Endodermal cell (in vitro differentiated cells): ENCODE results near the gene CALML3. TPM values are rescaled to one million over a fixed set of nuclear protein-coding genes. Genes with fewer than 3 reads are reported as not detected.

Experiments used
- DNase-seq: peaks from one replicate; pipeline ENCODE4 v3.0.0-alpha.2; 2017
- H3K27ac ChIP-seq: 2 replicates; pipeline ENCODE4 v1.5.1; 2013; ENCODE audit warnings: mild to moderate bottlenecking, low read depth, low read length, moderate library complexity
- H3K27me3 ChIP-seq: 2 replicates; pipeline ENCODE4 v1.6.1; 2013; ENCODE audit warnings: mild to moderate bottlenecking, low read length, moderate library complexity; ENCODE audit not compliant: insufficient read depth, control insufficient read depth, poor library complexity, severe bottlenecking
- H3K36me3 ChIP-seq: 2 replicates; pipeline ENCODE4 v1.7.0; 2013; ENCODE audit warnings: mild to moderate bottlenecking, low read length, moderate library complexity; ENCODE audit not compliant: control insufficient read depth, insufficient read depth
- H3K4me1 ChIP-seq: one replicate; pipeline ENCODE4 v1.7.0; 2013; ENCODE audit warnings: low read length; ENCODE audit not compliant: control insufficient read depth, insufficient read depth
- H3K4me3 ChIP-seq: 2 replicates; pipeline ENCODE4 v1.5.1; 2013; ENCODE audit warnings: mild to moderate bottlenecking, low read length, moderate library complexity
- H3K9ac ChIP-seq: 2 replicates; pipeline ENCODE4 v1.6.1; 2013; ENCODE audit warnings: mild to moderate bottlenecking, low read length, moderate library complexity; ENCODE audit not compliant: poor library complexity, severe bottlenecking; ENCODE audit errors: extremely low read depth
- H3K9me3 ChIP-seq: 2 replicates; pipeline ENCODE4 v1.6.1; 2013; ENCODE audit warnings: mild to moderate bottlenecking, low read length, moderate library complexity; ENCODE audit not compliant: control insufficient read depth
- H3K27ac Mint-ChIP-seq: 2 replicates; pipeline ENCODE4 v1.8.0; 2020; ENCODE audit warnings: mixed read lengths
- H3K27me3 Mint-ChIP-seq: 2 replicates; pipeline ENCODE4 v1.8.0; 2021; ENCODE audit warnings: mild to moderate bottlenecking, mixed read lengths; ENCODE audit not compliant: insufficient read depth
- H3K36me3 Mint-ChIP-seq: 2 replicates; pipeline ENCODE4 v1.8.0; 2020; ENCODE audit warnings: low read depth, mixed read lengths
- H3K4me1 Mint-ChIP-seq: 2 replicates; pipeline ENCODE4 v1.8.0; 2020; ENCODE audit warnings: mixed read lengths
- H3K4me3 Mint-ChIP-seq: 2 replicates; pipeline ENCODE4 v1.8.0; 2020; ENCODE audit warnings: mild to moderate bottlenecking, moderate library complexity, mixed read lengths
- H3K9me3 Mint-ChIP-seq: 2 replicates; pipeline ENCODE4 v1.8.0; 2020; ENCODE audit warnings: mild to moderate bottlenecking, mixed read lengths
- CTCF ChIP-seq: fragments of 200-600 bp; sonication (generic); conservative IDR thresholded peaks from 2 replicates; pipeline ENCODE4 v1.5.0; 2021; ENCODE audit warnings: antibody characterized with exemption, mild to moderate bottlenecking
- WGBS, 2 experiments: methylation state at CpG; one replicate each; pipeline versions ENCODE4 v1.1.5 to v1.1.7; 2013; ENCODE audit warnings: missing lambda C conversion rate in 2 of 2, mixed read lengths in 1 of 2; ENCODE audit not compliant: insufficient coverage in 1 of 2, insufficient read length in 1 of 2; 5-methylcytosine and 5-hydroxymethylcytosine counted together
- total RNA-seq, 2 donors: library from RNA; stranded (reverse); fragmentation: NEBNext Ultra II Directional in 1 of 2; extraction: Animal tissue kit (Norgen Biotek cat#: 25700) in 1 of 2; gene quantifications; 2 replicates in 1 of 2; 3 replicates in 1 of 2; pipeline ENCODE4 v1.2.1, GENCODE V29; 2021

The CALML3 gene
- total RNA-seq, 2 donors from 2014 or later = not detected

- Mint-ChIP-seq H3K4me1 (peaks cover 13% of the 10 kb centered on the region), H3K4me3 (no peak overlapping the region), H3K9me3 (no peaks in the 10 kb centered on the region)
These were observed 9.5 kb downstream of the CALML3 start for GRCh38 chr10:5534051-5534821.

GRCh38 chr10:5534880-5535856 is 10.4 kb downstream of the CALML3 start:
- H3K9ac ChIP-seq = no peak overlapping the region
- WGBS, 2 experiments = 88 to 90% methylated on average over 5 to 8 of the region's 8 CpGs
- no peak overlapping the region for H3K27ac ChIP-seq
- peak; percentile 12 for DNase-seq
- no peak overlapping the region for H3K4me3 ChIP-seq
- H3K36me3 ChIP-seq = no peaks in the 10 kb centered on the region
- no peaks in the 10 kb centered on the region for H3K9me3 ChIP-seq
- Mint-ChIP-seq H3K27ac (no peak overlapping the region), H3K36me3 (no peaks in the 10 kb centered on the region), H3K9me3 (no peaks in the 10 kb centered on the region), H3K27me3 (peaks cover 1% of the 10 kb centered on the region), H3K4me1 (peaks cover 13% of the 10 kb centered on the region), H3K4me3 (no peak overlapping the region)
- H3K27me3 ChIP-seq = no peaks in the 10 kb centered on the region
- peaks cover 10% of the 10 kb centered on the region for H3K4me1 ChIP-seq
- no peak for TF ChIP-seq CTCF

More at GRCh38 chr10:5534051-5534821, 9.5 kb downstream of the CALML3 start:
- DNase-seq = peak; percentile 27
- Histone ChIP-seq H3K9me3 (no peaks in the 10 kb centered on the region), H3K9ac (no peak overlapping the region), H3K4me3 (no peak overlapping the region), H3K4me1 (peaks cover 10% of the 10 kb centered on the region), H3K27ac (no peak overlapping the region), H3K36me3 (no peaks in the 10 kb centered on the region), H3K27me3 (no peaks in the 10 kb centered on the region)
- peaks cover 1% of the 10 kb centered on the region for H3K27me3 Mint-ChIP-seq
- WGBS, 2 experiments = 92 to 94% methylated on average over 34 to 38 of the region's 38 CpGs
- H3K27ac Mint-ChIP-seq = no peak overlapping the region
- H3K36me3 Mint-ChIP-seq = no peaks in the 10 kb centered on the region
- TF ChIP-seq CTCF = no peak

- Mint-ChIP-seq H3K4me1 (peaks cover 13% of the 10 kb centered on the region), H3K36me3 (no peaks in the 10 kb centered on the region), H3K27ac (no peak overlapping the region)
These were observed 11.8 kb downstream of the CALML3 start for GRCh38 chr10:5536486-5537081.

More at GRCh38 chr10:5536486-5537081, 11.8 kb downstream of the CALML3 start:
- H3K36me3 ChIP-seq = no peaks in the 10 kb centered on the region
- H3K27ac ChIP-seq = no peak overlapping the region
- H3K27me3 ChIP-seq = no peaks in the 10 kb centered on the region
- Mint-ChIP-seq H3K27me3 (no peaks in the 10 kb centered on the region), H3K9me3 (peaks cover 5% of the 10 kb centered on the region), H3K4me3 (no peak overlapping the region)
- DNase-seq = peak; percentile 32
- H3K9ac ChIP-seq = no peak overlapping the region
- 95 to 97% methylated on average over 5 to 7 of the region's 7 CpGs for WGBS, 2 experiments
- TF ChIP-seq CTCF = no peak
- H3K9me3 ChIP-seq = no peaks in the 10 kb centered on the region
- H3K4me3 ChIP-seq = no peak overlapping the region
- H3K4me1 ChIP-seq = peaks cover 10% of the 10 kb centered on the region
